Small intestine (tissue), 7 donors: ENCODE data around the gene MED13. TPM values are rescaled to one million over a fixed set of nuclear protein-coding genes. Genes with fewer than 3 reads are reported as not detected.
A peak's percentile ranks its signal among the peaks of the same experiment; 100 is the strongest.

ENCODE experiments used
- DNase-seq, 2 donors: peaks; one replicate each; pipeline versions ENCODE4 v3.0.0 to v3.0.0-alpha.2; 2013
- FAIRE-seq: peaks from 2 replicates; lab custom pipeline; 2012; peaks lifted over from hg19 to GRCh38; lab: Jason Lieb, UNC
- H3K27ac ChIP-seq, 3 donors: one replicate each; pipeline ENCODE4 v1.5.1; 2013; ENCODE audit warnings: low read length in 2 of 3, mild to moderate bottlenecking in 2 of 3, control low read depth in 1 of 3, inconsistent platforms in 1 of 3, low read depth in 1 of 3, moderate library complexity in 1 of 3
- H3K27me3 ChIP-seq, 3 donors: one replicate each; pipeline ENCODE4 v1.6.1; 2013; ENCODE audit warnings: low read length in 3 of 3, inconsistent platforms in 1 of 3; ENCODE audit not compliant: control insufficient read depth in 3 of 3, insufficient read depth in 3 of 3
- H3K36me3 ChIP-seq, 3 donors: one replicate each; pipeline ENCODE4 v1.6.1; 2013; ENCODE audit warnings: low read length in 3 of 3, inconsistent platforms in 1 of 3, low read depth in 1 of 3, mild to moderate bottlenecking in 1 of 3, moderate library complexity in 1 of 3; ENCODE audit not compliant: control insufficient read depth in 3 of 3, insufficient read depth in 2 of 3
- H3K4me1 ChIP-seq, 3 donors: one replicate each; pipeline ENCODE4 v1.6.1; 2013; ENCODE audit warnings: low read length in 2 of 3, inconsistent platforms in 1 of 3, low read depth in 1 of 3, mild to moderate bottlenecking in 1 of 3, moderate library complexity in 1 of 3; ENCODE audit not compliant: control insufficient read depth in 3 of 3, insufficient read depth in 2 of 3
- H3K4me3 ChIP-seq, 3 donors: one replicate each; pipeline ENCODE4 v1.5.1; 2013; ENCODE audit warnings: low read length in 3 of 3, control low read depth in 1 of 3, inconsistent platforms in 1 of 3, low read depth in 1 of 3, mild to moderate bottlenecking in 1 of 3, moderate library complexity in 1 of 3
- H3K9me3 ChIP-seq, 2 donors: one replicate each; pipeline ENCODE4 v1.6.1; 2013; ENCODE audit warnings: low read depth in 1 of 2, low read length in 1 of 2; ENCODE audit not compliant: control insufficient read depth in 2 of 2, insufficient read depth in 1 of 2
- WGBS, 3 donors: extraction: QIAGEN DNeasy Blood & Tissue Kit; methylation state at CpG; one replicate each; pipeline ENCODE4 v1.1.7; 2013; 5-methylcytosine and 5-hydroxymethylcytosine counted together
- polyA plus RNA-seq, 4 donors: library from polyadenylated mRNA; stranded (reverse) in 3 of 4; unstranded in 1 of 4; fragments of 200-250 nt in 3 of 4; fragments of 120-200 nt in 1 of 4; gene quantifications; one replicate each; pipeline versions ENCODE4 v1.2.1 to v1.2.3, GENCODE V29; 2013
- donor health status: healthy with polysubstance abuse.
- donor health status: control.
- donor health status: control.
- donor health status: Bipolar disorder and iron deficiency.
- donor health status: healthy.

MED13 gene
- polyA plus RNA-seq, 4 donors = 7.3 to 29.8 (median 9.5) TPM

DNA sequence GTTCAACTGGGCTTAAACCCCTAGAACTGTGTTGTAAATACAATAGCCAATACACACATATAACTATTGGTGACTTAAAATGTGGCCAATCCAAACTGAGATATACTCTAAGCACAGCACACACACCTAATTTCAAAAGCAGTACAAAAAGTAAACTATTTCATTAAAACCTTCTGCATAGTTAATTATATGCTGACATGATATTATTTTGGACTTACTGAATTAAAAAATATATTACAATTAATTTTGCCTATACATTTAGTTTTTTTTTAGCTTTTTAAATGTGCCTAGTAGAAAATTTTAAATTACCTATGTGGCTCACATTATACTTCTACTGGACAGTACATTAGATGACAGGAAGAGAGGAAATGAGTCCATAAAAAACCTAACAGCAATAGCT lies 21.5 kb downstream of the MED13 start:
- Histone ChIP-seq H3K4me3 (no peak overlapping the region), H3K36me3 (peaks cover 8 to 48% (median 17%) of the 10 kb centered on the region in 3 donors), H3K27me3 (no peaks in the 10 kb centered on the region), H3K4me1 (no peaks in the 10 kb centered on the region), H3K9me3 (no peaks in the 10 kb centered on the region), H3K27ac (no peak overlapping the region)
- FAIRE-seq = no peak
- no peak for DNase-seq

GRCh38 chr17:62043140-62043539 lies 21.9 kb downstream of the MED13 start:
- 86 to 95% (median 91%) methylated on average over 2 of the region's 2 CpGs for WGBS, 3 donors

GRCh38 chr17:62038248-62038647 lies 26.8 kb downstream of the MED13 start:
- Histone ChIP-seq H3K27ac (no peak overlapping the region), H3K4me3 (no peak overlapping the region), H3K9me3 (no peaks in the 10 kb centered on the region), H3K4me1 (no peaks in the 10 kb centered on the region), H3K27me3 (no peaks in the 10 kb centered on the region), H3K36me3 (peaks cover 9 to 45% (median 10%) of the 10 kb centered on the region in 3 donors)
- 52 to 82% (median 63%) methylated on average over 1 of the region's 1 CpG for WGBS, 3 donors
- peak; percentile 61 for FAIRE-seq
- no peak for DNase-seq

More at GRCh38 chr17:62043140-62043539, 21.9 kb downstream of the MED13 start:
- no peaks in the 10 kb centered on the region for H3K9me3 ChIP-seq
- H3K27me3 ChIP-seq = no peaks in the 10 kb centered on the region
- FAIRE-seq (no peak), DNase-seq (no peak)
- H3K4me1 ChIP-seq = no peaks in the 10 kb centered on the region
- peaks cover 9 to 49% (median 15%) of the 10 kb centered on the region in 3 donors for H3K36me3 ChIP-seq
- H3K27ac ChIP-seq = no peak overlapping the region
- H3K4me3 ChIP-seq = no peak overlapping the region

GRCh38 chr17:62033317-62033716 lies 31.8 kb downstream of the MED13 start:
- Histone ChIP-seq H3K36me3 (peaks cover 10 to 44% (median 19%) of the 10 kb centered on the region in 3 donors), H3K4me1 (no peaks in the 10 kb centered on the region), H3K27me3 (no peaks in the 10 kb centered on the region), H3K4me3 (no peak overlapping the region), H3K27ac (no peak overlapping the region), H3K9me3 (no peaks in the 10 kb centered on the region)
- FAIRE-seq (no peak), DNase-seq (no peak)

- Histone ChIP-seq H3K9me3 (no peaks in the 10 kb centered on the region), H3K27ac (no peak overlapping the region), H3K4me3 (no peak overlapping the region), H3K4me1 (no peaks in the 10 kb centered on the region), H3K27me3 (no peaks in the 10 kb centered on the region), H3K36me3 (peaks cover 10 to 42% (median 19%) of the 10 kb centered on the region in 3 donors)
- FAIRE-seq (no peak), DNase-seq (no peak)
- 83 to 91% (median 85%) methylated on average over 2 of the region's 2 CpGs for WGBS, 3 donors
These were observed 32.6 kb downstream of the MED13 start for GRCh38 chr17:62032480-62032879.

DNA sequence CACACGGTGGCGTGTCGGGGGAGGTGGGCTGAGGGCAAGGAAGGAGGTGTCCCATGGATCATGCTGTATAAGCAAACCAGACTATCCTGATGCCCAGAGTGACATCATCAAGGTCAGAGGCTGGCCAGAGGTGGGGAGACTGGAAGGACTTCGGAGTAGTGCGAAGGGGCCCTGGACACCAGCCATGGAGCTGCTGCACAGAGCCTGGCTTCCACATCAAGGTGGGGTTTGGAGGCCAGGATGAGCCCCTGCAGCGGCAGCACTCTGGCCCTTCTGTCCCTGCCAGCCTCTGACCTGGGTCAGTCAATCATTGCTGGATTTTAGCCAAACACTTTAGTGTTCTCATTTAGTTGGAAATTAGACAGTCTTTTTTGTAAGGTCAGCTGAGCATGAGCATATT lies 34.8 kb downstream of the MED13 start:
- no peak overlapping the region for H3K4me3 ChIP-seq
- WGBS, 3 donors = 94 to 98% (median 97%) methylated on average over 6 of the region's 6 CpGs
- H3K27me3 ChIP-seq = no peaks in the 10 kb centered on the region
- no peaks in the 10 kb centered on the region for H3K4me1 ChIP-seq
- H3K36me3 ChIP-seq = peaks cover 10 to 37% (median 21%) of the 10 kb centered on the region in 3 donors
- DNase-seq (no peak), FAIRE-seq (no peak)
- H3K27ac ChIP-seq = no peak overlapping the region
- H3K9me3 ChIP-seq = no peaks in the 10 kb centered on the region

DNA sequence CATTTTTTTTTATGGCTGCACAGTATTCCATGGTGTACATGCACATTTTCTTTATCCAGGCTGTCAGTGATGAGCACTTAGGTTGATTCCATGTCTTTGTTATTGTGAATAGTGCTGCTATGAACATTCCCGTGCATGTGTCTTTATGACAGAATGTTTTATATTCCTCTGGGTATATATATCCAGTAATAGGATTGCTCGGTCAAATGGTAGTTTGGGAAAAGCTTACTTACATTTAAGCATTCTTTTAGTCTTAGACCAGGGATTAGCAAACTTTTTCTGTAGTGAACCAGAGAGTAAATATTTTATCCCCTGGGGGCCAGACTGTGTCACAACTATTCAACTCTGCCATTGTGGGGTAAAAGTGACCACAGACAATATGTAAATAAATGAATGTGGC lies 40.2 kb downstream of the MED13 start:
- Histone ChIP-seq H3K36me3 (peaks cover 5 to 36% (median 16%) of the 10 kb centered on the region in 3 donors), H3K27ac (no peak overlapping the region), H3K4me3 (no peak overlapping the region), H3K9me3 (peaks cover 0 to 4% of the 10 kb centered on the region in 2 donors), H3K4me1 (no peaks in the 10 kb centered on the region), H3K27me3 (no peaks in the 10 kb centered on the region)
- FAIRE-seq (no peak), DNase-seq (no peak)
- WGBS, 3 donors = 85 to 97% (median 87%) methylated on average over 2 of the region's 2 CpGs

DNA sequence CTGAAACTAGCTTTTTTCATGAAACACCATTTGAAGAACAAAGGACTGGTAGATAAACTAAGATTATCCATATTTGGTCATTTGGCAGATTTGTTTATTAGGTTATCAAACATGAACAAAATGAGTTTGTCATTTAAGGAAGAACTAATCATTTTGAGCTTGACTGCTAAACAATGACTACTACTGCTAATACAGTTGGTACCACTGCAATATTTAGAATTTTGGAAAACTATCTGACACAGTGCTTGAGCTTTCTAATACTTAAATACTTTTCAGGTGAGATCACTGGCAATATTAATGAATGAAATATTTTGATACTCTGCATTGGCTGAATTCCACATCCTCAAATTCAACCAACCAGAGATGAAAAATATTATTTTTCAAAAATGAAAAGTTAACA lies 47.2 kb downstream of the MED13 start:
- H3K36me3 ChIP-seq = peaks cover 0 to 32% (median 8%) of the 10 kb centered on the region in 3 donors
- no peak for FAIRE-seq

GRCh38 chr17:62017496-62017895 lies 47.6 kb downstream of the MED13 start:
- Histone ChIP-seq H3K36me3 (peaks cover 0 to 32% (median 4%) of the 10 kb centered on the region in 3 donors), H3K9me3 (peaks cover 0 to 4% of the 10 kb centered on the region in 2 donors), H3K4me1 (no peaks in the 10 kb centered on the region), H3K27ac (no peak overlapping the region), H3K4me3 (no peak overlapping the region), H3K27me3 (no peaks in the 10 kb centered on the region)
- 97 to 100% (median 98%) methylated on average over 1 of the region's 1 CpG for WGBS, 3 donors
- FAIRE-seq (no peak), DNase-seq (no peak)

More for the DNA sequence above, 47.2 kb downstream of the MED13 start:
- no peaks in the 10 kb centered on the region for H3K4me1 ChIP-seq
- no peak overlapping the region for H3K4me3 ChIP-seq
- H3K27me3 ChIP-seq = no peaks in the 10 kb centered on the region
- H3K27ac ChIP-seq = no peak overlapping the region
- no peak for DNase-seq
- peaks cover 0 to 4% of the 10 kb centered on the region in 2 donors for H3K9me3 ChIP-seq
